Ecto neural progenitor cell (in vitro differentiated cells): ENCODE results near the gene C18orf63.

Experiments
- DNase-seq: peaks from one replicate; pipeline ENCODE4 v3.0.0-alpha.2; 2018; ENCODE audit warnings: low spot score

C18orf63 gene

GRCh38 chr18:74377776-74378175, 62.1 kb downstream of the C18orf63 start:
- no peak for DNase-seq

GRCh38 chr18:74378179-74378682, 62.6 kb downstream of the C18orf63 start:
- DNase-seq: peak; percentile 19

- DNase-seq: peak; percentile 17
Measured at GRCh38 chr18:74380916-74381315, 65.3 kb downstream of the C18orf63 start.

- DNase-seq: peak; percentile 23
Measured at GRCh38 chr18:74381621-74382295, 66.1 kb downstream of the C18orf63 start.

GRCh38 chr18:74382481-74383017, 66.9 kb downstream of the C18orf63 start:
- peak; percentile 9 for DNase-seq

GRCh38 chr18:74387383-74387782, 71.7 kb downstream of the C18orf63 start:
- DNase-seq: no peak

- no peak for DNase-seq
Measured at GRCh38 chr18:74388227-74388626, 72.6 kb downstream of the C18orf63 start.

GRCh38 chr18:74389171-74389927, 73.7 kb downstream of the C18orf63 start:
- no peak for DNase-seq

- DNase-seq: no peak
Measured at GRCh38 chr18:74389991-74390390, 74.4 kb downstream of the C18orf63 start.

GRCh38 chr18:74390900-74391299, 75.3 kb downstream of the C18orf63 start:
- DNase-seq: no peak

GRCh38 chr18:74392323-74392722, 76.7 kb downstream of the C18orf63 start:
- DNase-seq: no peak

- DNase-seq: no peak
Measured at GRCh38 chr18:74395006-74395405, 79.4 kb downstream of the C18orf63 start.

GRCh38 chr18:74395648-74396154, 80.1 kb downstream of the C18orf63 start:
- DNase-seq: no peak

GRCh38 chr18:74396171-74397169, 80.8 kb downstream of the C18orf63 start:
- no peak for DNase-seq

- no peak for DNase-seq
Measured at GRCh38 chr18:74397572-74397971, 81.9 kb downstream of the C18orf63 start.

- no peak for DNase-seq
Measured at GRCh38 chr18:74399091-74399887, 83.7 kb downstream of the C18orf63 start.

GRCh38 chr18:74400813-74401212, 85.2 kb downstream of the C18orf63 start:
- DNase-seq: no peak

- DNase-seq: peak; percentile 54
Measured at GRCh38 chr18:74402806-74403433, 87.3 kb downstream of the C18orf63 start.

GRCh38 chr18:74407888-74408287, 92.2 kb downstream of the C18orf63 start:
- no peak for DNase-seq
